GM21529 (cell line): ENCODE results near the gene SPPL2A.
A peak's percentile ranks its signal among the peaks of the same experiment; 100 is the strongest.
"Not testable (repeated sequence)": the region's sequence is repeated elsewhere in the genome, so short reads cannot be mapped to it uniquely, and the experiment has no call there.

Source experiments
- ATAC-seq: cut with Tn5 transposase; IDR thresholded peaks from one replicate; pipeline ENCODE4 v1.9.1; 2021; ENCODE audit not compliant: unreplicated experiment

SPPL2A gene

GRCh38 chr15:50765195-50765967 is at the start of gene SPPL2A:
TSS of gene SPPL2A (minus strand) at chr15:50765706. CDS start at chr15:50765533, 173 bp downstream.
- peak; percentile 88 for ATAC-seq

GRCh38 chr15:50814634-50815033 is 49.1 kb upstream of the SPPL2A start:
- ATAC-seq: no peak

GRCh38 chr15:50813865-50814264 is 48.4 kb upstream of the SPPL2A start:
- ATAC-seq: no peak

- no peak for ATAC-seq
Measured at GRCh38 chr15:50813089-50813488, 47.6 kb upstream of the SPPL2A start.

GRCh38 chr15:50812181-50812506 is 46.6 kb upstream of the SPPL2A start:
- ATAC-seq: not testable (repeated sequence)

- ATAC-seq: not testable (repeated sequence)
Measured at GRCh38 chr15:50811461-50812180, 46.1 kb upstream of the SPPL2A start.

- no peak for ATAC-seq
Measured at GRCh38 chr15:50810128-50810527, 44.6 kb upstream of the SPPL2A start.

GRCh38 chr15:50808728-50809127 is 43.2 kb upstream of the SPPL2A start:
- no peak for ATAC-seq

GRCh38 chr15:50803479-50804180 is 38.1 kb upstream of the SPPL2A start:
- ATAC-seq: no peak

- peak; percentile 66 for ATAC-seq
Measured at GRCh38 chr15:50800715-50801114, 35.2 kb upstream of the SPPL2A start.

- no peak for ATAC-seq
Measured at GRCh38 chr15:50798684-50799083, 33.2 kb upstream of the SPPL2A start.

- no peak for ATAC-seq
Measured at GRCh38 chr15:50797926-50798325, 32.4 kb upstream of the SPPL2A start.

GRCh38 chr15:50791486-50791885 is 26.0 kb upstream of the SPPL2A start:
- ATAC-seq: no peak

- ATAC-seq: no peak
Measured at GRCh38 chr15:50790778-50791453, 25.4 kb upstream of the SPPL2A start.

- ATAC-seq: no peak
Measured at GRCh38 chr15:50786871-50787270, 21.4 kb upstream of the SPPL2A start.

GRCh38 chr15:50786438-50786837 is 20.9 kb upstream of the SPPL2A start:
- ATAC-seq: no peak

- ATAC-seq: no peak
Measured at GRCh38 chr15:50783895-50784294, 18.4 kb upstream of the SPPL2A start.

GRCh38 chr15:50783411-50783810 is 17.9 kb upstream of the SPPL2A start:
- no peak for ATAC-seq

GRCh38 chr15:50778086-50778485 is 12.6 kb upstream of the SPPL2A start:
- ATAC-seq: no peak

GRCh38 chr15:50777042-50777441 is 11.5 kb upstream of the SPPL2A start:
- ATAC-seq: no peak

- ATAC-seq: no peak
Measured at GRCh38 chr15:50774450-50774849, 8.9 kb upstream of the SPPL2A start.
